ENCODE results near the gene HELZ2. TPM values are rescaled to one million over a fixed set of nuclear protein-coding genes. Genes with fewer than 3 reads are reported as not detected.
A peak's percentile ranks its signal among the peaks of the same experiment; 100 is the strongest.
"Not testable (repeated sequence)": the region's sequence is repeated elsewhere in the genome, so short reads cannot be mapped to it uniquely, and the experiment has no call there.

Gene HELZ2
- total RNA-seq, 1 donor from 2014 or later, result 31.4 TPM

DNA sequence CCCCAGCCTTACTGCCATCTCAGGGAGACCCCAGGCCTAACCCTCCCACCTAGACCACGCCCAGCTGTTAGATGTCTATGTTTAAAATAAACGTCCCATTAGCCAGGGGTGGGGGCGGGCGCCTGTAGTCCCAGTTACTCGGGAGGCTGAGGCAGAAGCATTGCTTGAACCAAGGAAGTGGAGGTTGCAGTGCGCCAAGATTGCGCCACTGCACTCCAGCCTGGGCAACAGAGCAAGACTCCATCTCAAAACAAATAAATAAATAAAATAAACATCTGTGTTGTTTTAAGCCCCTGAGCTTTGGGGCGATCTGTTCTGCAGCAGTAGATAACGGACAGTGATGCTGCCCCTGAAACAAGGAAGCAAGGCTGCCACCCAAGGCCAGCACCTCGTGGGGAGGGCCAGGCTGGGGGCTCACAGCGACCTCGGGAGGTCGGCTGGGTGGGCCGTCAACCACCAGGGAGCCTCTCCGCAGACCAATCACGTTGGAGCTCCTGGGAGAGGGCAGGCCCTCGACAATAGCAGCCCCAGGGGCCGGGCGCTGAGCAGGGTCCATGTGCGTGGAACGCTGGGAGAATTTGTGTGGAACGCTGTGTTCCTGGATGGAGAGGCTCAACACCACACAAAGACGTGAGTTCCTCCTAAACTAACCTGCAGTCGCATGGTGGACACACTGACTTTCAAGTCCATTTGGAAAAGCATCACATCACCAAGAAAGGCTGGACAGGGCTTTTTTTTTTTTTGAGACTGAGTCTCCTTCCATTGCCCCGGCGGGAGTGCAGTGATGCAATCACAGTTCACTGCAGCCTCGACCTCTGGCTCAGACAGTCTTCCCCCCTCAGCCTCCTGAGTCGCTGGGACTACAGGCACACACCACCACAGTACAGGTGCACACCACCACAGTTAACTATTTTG is 1.0 kb upstream of the HELZ2 start:
- intact Hi-C loops (cut with DNase I), result no loop called here
- Histone ChIP-seq H3K9me3 (no peaks in the 10 kb centered on the region), H3K27ac (peak overlapping the region; percentile 74), H3K4me3 (peak overlapping the region in 1 of 2 donors; percentile 81), H3K4me1 (peaks cover 19% of the 10 kb centered on the region), H3K36me3 (no peaks in the 10 kb centered on the region), H3K27me3 (no peaks in the 10 kb centered on the region)
- DNase-seq (ENCODE audit: extremely low spot score in 2 of 2), result no peak
- TF ChIP-seq POLR2AphosphoS5 (IDR thresholded peaks at IDR 0.05; ENCODE audit: insufficient read depth in 1 of 2, low read depth in 1 of 2), result no peak
- no peak for TF ChIP-seq POLR2A (IDR thresholded peaks at IDR 0.05)
- TF ChIP-seq, protein P1, sequence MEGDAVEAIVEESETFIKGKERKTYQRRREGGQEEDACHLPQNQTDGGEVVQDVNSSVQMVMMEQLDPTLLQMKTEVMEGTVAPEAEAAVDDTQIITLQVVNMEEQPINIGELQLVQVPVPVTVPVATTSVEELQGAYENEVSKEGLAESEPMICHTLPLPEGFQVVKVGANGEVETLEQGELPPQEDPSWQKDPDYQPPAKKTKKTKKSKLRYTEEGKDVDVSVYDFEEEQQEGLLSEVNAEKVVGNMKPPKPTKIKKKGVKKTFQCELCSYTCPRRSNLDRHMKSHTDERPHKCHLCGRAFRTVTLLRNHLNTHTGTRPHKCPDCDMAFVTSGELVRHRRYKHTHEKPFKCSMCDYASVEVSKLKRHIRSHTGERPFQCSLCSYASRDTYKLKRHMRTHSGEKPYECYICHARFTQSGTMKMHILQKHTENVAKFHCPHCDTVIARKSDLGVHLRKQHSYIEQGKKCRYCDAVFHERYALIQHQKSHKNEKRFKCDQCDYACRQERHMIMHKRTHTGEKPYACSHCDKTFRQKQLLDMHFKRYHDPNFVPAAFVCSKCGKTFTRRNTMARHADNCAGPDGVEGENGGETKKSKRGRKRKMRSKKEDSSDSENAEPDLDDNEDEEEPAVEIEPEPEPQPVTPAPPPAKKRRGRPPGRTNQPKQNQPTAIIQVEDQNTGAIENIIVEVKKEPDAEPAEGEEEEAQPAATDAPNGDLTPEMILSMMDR (IDR thresholded peaks at IDR 0.05), result no peak

- H3K27me3 ChIP-seq, result no peaks in the 10 kb centered on the region
- H3K4me1 ChIP-seq, result peaks cover 19% of the 10 kb centered on the region
- no peak for TF ChIP-seq POLR2AphosphoS5 (IDR thresholded peaks at IDR 0.05; ENCODE audit: insufficient read depth in 1 of 2, low read depth in 1 of 2)
- TF ChIP-seq POLR2A (IDR thresholded peaks at IDR 0.05), result no peak
- TF ChIP-seq, protein P1 (IDR thresholded peaks at IDR 0.05), result no peak
- intact Hi-C loops (cut with DNase I), result no loop called here
- DNase-seq (ENCODE audit: extremely low spot score in 2 of 2), result no peak
- no peaks in the 10 kb centered on the region for H3K9me3 ChIP-seq
- peak overlapping the region; percentile 74 for H3K27ac ChIP-seq
- H3K4me3 ChIP-seq, result peak overlapping the region; percentile 63 to 81
- no peaks in the 10 kb centered on the region for H3K36me3 ChIP-seq
Measured at GRCh38 chr20:63573647-63574131, 350 bp downstream of the HELZ2 start.

GRCh38 chr20:63572788-63573646 is 1.0 kb downstream of the HELZ2 start:
- Histone ChIP-seq H3K27ac (peak overlapping the region; percentile 74), H3K9me3 (no peaks in the 10 kb centered on the region), H3K27me3 (no peaks in the 10 kb centered on the region), H3K4me1 (peaks cover 19% of the 10 kb centered on the region), H3K36me3 (no peaks in the 10 kb centered on the region), H3K4me3 (peak overlapping the region; percentile 63 to 81)
- intact Hi-C loops (cut with DNase I), result no loop called here
- DNase-seq (ENCODE audit: extremely low spot score in 2 of 2), result no peak
- TF ChIP-seq POLR2A (IDR thresholded peaks at IDR 0.05) (no peak), POLR2AphosphoS5 (IDR thresholded peaks at IDR 0.05; ENCODE audit: insufficient read depth in 1 of 2, low read depth in 1 of 2) (no peak)
- TF ChIP-seq, protein P1 (IDR thresholded peaks at IDR 0.05), result no peak

- H3K27ac ChIP-seq, result no peak overlapping the region
- H3K36me3 ChIP-seq, result no peaks in the 10 kb centered on the region
- TF ChIP-seq POLR2AphosphoS5 (IDR thresholded peaks at IDR 0.05; ENCODE audit: insufficient read depth in 1 of 2, low read depth in 1 of 2) (no peak), POLR2A (IDR thresholded peaks at IDR 0.05) (no peak)
- TF ChIP-seq, protein P1 (IDR thresholded peaks at IDR 0.05), result no peak
- peaks cover 19% of the 10 kb centered on the region for H3K4me1 ChIP-seq
- H3K9me3 ChIP-seq, result no peaks in the 10 kb centered on the region
- no peaks in the 10 kb centered on the region for H3K27me3 ChIP-seq
- DNase-seq (ENCODE audit: extremely low spot score in 2 of 2), result no peak
- H3K4me3 ChIP-seq, result no peak overlapping the region
- intact Hi-C loops (cut with DNase I), result no loop called here
Measured at GRCh38 chr20:63572071-63572787, 1.8 kb downstream of the HELZ2 start.

- H3K4me3 ChIP-seq; H3K27ac ChIP-seq; DNase-seq (ENCODE audit: extremely low spot score in 2 of 2); intact Hi-C loops (cut with DNase I); H3K9me3 ChIP-seq; H3K36me3 ChIP-seq; H3K27me3 ChIP-seq: not testable (repeated sequence)
- H3K4me1 ChIP-seq, result peaks cover 19% of the 10 kb centered on the region
Measured at GRCh38 chr20:63571087-63571478, 3.0 kb downstream of the HELZ2 start.

Measured in vagina (tissue), 2 donors.